H1 (cell line): ENCODE data around the gene COX5B.

Experiments
- CTCF ChIP-seq, 3 experiments: IDR thresholded peaks; 1 replicate in 2 of 3; 2 replicates in 1 of 3; pipeline versions ENCODE4 v1.5.1 to v1.6.1; 2011; ENCODE audit warnings: low read length in 3 of 3, mild to moderate bottlenecking in 3 of 3, inconsistent platforms in 2 of 3, low read depth in 1 of 3, moderate library complexity in 1 of 3; ENCODE audit not compliant: insufficient read depth in 1 of 3; ENCODE audit errors: control extremely low read depth in 1 of 3
- GABPA ChIP-seq: IDR thresholded peaks from 2 replicates; pipeline ENCODE4 v1.6.1; 2011; ENCODE audit warnings: mild to moderate bottlenecking, low read length, moderate library complexity, borderline replicate concordance; ENCODE audit not compliant: insufficient read depth
- HDAC6 ChIP-seq: IDR thresholded peaks from one replicate; pipeline ENCODE4 v1.7.1; 2012; ENCODE audit warnings: low read depth, mild to moderate bottlenecking, inconsistent platforms, low read length, moderate library complexity
- JUN ChIP-seq: IDR thresholded peaks from 2 replicates; pipeline ENCODE4 v1.6.1; 2011; ENCODE audit warnings: low read depth, mild to moderate bottlenecking, improper control_type of control experiment, low read length
- KDM1A ChIP-seq: fragments of 200-600, 300-600 bp; sonication (generic); IDR thresholded peaks from 2 replicates; pipeline ENCODE4 v1.7.1; 2016; ENCODE audit warnings: mild to moderate bottlenecking, low read length, borderline replicate concordance
- MAX ChIP-seq: IDR thresholded peaks from 2 replicates; pipeline ENCODE4 v1.6.1; 2012; ENCODE audit warnings: inconsistent platforms
- POLR2A ChIP-seq, 2 experiments: IDR thresholded peaks; 1 replicate in 1 of 2; 2 replicates in 1 of 2; pipeline ENCODE4 v1.6.1; 2011; ENCODE audit warnings: low read depth in 2 of 2, low read length in 2 of 2, mild to moderate bottlenecking in 2 of 2; ENCODE audit errors: control extremely low read depth in 1 of 2
- RAD21 ChIP-seq, 2 experiments: IDR thresholded peaks in 1 of 2; conservative IDR thresholded peaks in 1 of 2; 2 replicates each; pipeline ENCODE4 v1.6.1; 2011; ENCODE audit warnings: low read depth in 2 of 2, low read length in 2 of 2, improper control_type of control experiment in 1 of 2, inconsistent platforms in 1 of 2, mild to moderate bottlenecking in 1 of 2, moderate library complexity in 1 of 2
- USF2 ChIP-seq: IDR thresholded peaks from 2 replicates; pipeline ENCODE4 v1.6.1; 2011; ENCODE audit warnings: low read length, improper control_type of control experiment
- YY1 ChIP-seq: IDR thresholded peaks from 2 replicates; pipeline ENCODE4 v1.6.1; 2011; ENCODE audit warnings: low read depth, mild to moderate bottlenecking, low read length
- ZNF274 ChIP-seq: IDR thresholded peaks from 2 replicates; pipeline ENCODE4 v1.7.0; 2012; ENCODE audit warnings: low read length, borderline replicate concordance; ENCODE audit errors: extremely low read depth

- TF ChIP-seq ZNF274 (no peak), JUN (no peak), CTCF (IDR thresholded peaks at IDR 0.05; ENCODE audit: control extremely low read depth in 1 of 3, insufficient read depth in 1 of 3, low read depth in 1 of 3, low read length in 3 of 3) (no peak), USF2 (no peak), RAD21 (IDR thresholded peaks at IDR 0.05 in 1 of 2, conservative IDR thresholded peaks at IDR 0.05 in 1 of 2; ENCODE audit: low read depth in 2 of 2, low read length in 2 of 2) (no peak), POLR2A (IDR thresholded peaks at IDR 0.05; ENCODE audit: control extremely low read depth in 1 of 2, low read depth in 2 of 2, low read length in 2 of 2) (no peak), KDM1A (no peak), HDAC6 (no peak), YY1 (0 out of 2 replicates have a peak, but pooled peaks have one; percentile 42), GABPA (no peak), MAX (no peak)
Observed at GRCh38 chr2:97691166-97691565, 45.3 kb downstream of the COX5B start.
